ENCODE measurements around the gene PDCD4.

DNA sequence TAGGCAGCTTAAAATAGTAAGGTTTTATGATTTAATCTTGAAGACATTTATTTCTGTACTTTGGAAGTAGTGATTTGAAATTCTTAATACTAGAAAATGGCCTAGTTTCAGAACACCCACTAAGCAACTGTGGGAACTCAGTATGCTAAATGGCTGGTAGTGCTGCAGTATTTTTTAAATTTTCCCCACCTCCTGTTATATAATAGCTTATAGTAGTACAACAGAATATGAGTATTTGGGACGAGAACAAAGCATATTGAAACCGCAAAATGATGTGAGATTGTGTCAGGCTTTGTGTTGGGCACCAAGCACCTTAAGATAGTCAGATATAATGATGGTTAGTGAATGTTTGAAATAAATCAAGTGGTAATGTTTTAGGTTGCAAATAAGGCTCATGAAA, 55.7 kb downstream of the PDCD4 start:
- TF ChIP-seq, protein P1, sequence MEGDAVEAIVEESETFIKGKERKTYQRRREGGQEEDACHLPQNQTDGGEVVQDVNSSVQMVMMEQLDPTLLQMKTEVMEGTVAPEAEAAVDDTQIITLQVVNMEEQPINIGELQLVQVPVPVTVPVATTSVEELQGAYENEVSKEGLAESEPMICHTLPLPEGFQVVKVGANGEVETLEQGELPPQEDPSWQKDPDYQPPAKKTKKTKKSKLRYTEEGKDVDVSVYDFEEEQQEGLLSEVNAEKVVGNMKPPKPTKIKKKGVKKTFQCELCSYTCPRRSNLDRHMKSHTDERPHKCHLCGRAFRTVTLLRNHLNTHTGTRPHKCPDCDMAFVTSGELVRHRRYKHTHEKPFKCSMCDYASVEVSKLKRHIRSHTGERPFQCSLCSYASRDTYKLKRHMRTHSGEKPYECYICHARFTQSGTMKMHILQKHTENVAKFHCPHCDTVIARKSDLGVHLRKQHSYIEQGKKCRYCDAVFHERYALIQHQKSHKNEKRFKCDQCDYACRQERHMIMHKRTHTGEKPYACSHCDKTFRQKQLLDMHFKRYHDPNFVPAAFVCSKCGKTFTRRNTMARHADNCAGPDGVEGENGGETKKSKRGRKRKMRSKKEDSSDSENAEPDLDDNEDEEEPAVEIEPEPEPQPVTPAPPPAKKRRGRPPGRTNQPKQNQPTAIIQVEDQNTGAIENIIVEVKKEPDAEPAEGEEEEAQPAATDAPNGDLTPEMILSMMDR (IDR thresholded peaks at IDR 0.05; ENCODE audit: low read depth, low read length, missing input control), result no peak
- TF ChIP-seq, protein P2, sequence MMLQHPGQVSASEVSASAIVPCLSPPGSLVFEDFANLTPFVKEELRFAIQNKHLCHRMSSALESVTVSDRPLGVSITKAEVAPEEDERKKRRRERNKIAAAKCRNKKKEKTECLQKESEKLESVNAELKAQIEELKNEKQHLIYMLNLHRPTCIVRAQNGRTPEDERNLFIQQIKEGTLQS (IDR thresholded peaks at IDR 0.05), result no peak
- TF ChIP-seq TAF1 (conservative IDR thresholded peaks at IDR 0.05) (no peak), RAD21 (IDR thresholded peaks at IDR 0.05) (no peak), JUND (IDR thresholded peaks at IDR 0.05) (no peak), GABPA (IDR thresholded peaks at IDR 0.05 in 1 of 2, conservative IDR thresholded peaks at IDR 0.05 in 1 of 2) (no peak), EGR1 (IDR thresholded peaks at IDR 0.05; ENCODE audit: low read depth in 2 of 2) (no peak)
- TF ChIP-seq, protein P3, sequence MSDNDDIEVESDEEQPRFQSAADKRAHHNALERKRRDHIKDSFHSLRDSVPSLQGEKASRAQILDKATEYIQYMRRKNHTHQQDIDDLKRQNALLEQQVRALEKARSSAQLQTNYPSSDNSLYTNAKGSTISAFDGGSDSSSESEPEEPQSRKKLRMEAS (IDR thresholded peaks at IDR 0.05), result no peak

Measured in liver (tissue), 3 donors.